Measurements from ENCODE around the gene CEMIP. TPM values are rescaled to one million over a fixed set of nuclear protein-coding genes. Genes with fewer than 3 reads are reported as not detected.

CEMIP gene
- total and polyA plus RNA-seq, 2 of the 13 experiments (the other 11 are each of a cell fraction or from before 2014, with no cell fraction given), result 4.3 to 28.5 TPM

GRCh38 chr15:81000624-81001151, 221.5 kb downstream of the CEMIP start, which contains the start of gene TLNRD1 (continued):
- TF ChIP-seq, protein P1, sequence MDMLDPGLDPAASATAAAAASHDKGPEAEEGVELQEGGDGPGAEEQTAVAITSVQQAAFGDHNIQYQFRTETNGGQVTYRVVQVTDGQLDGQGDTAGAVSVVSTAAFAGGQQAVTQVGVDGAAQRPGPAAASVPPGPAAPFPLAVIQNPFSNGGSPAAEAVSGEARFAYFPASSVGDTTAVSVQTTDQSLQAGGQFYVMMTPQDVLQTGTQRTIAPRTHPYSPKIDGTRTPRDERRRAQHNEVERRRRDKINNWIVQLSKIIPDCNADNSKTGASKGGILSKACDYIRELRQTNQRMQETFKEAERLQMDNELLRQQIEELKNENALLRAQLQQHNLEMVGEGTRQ (IDR thresholded peaks at IDR 0.05; ENCODE audit: low read depth, low read length), result no peak
- TF ChIP-seq, protein P1 (CRISPR knock-in tag; IDR thresholded peaks at IDR 0.05; ENCODE audit: borderline replicate concordance), result no peak
- TF ChIP-seq YEATS2 (CRISPR knock-in tag; IDR thresholded peaks at IDR 0.05; ENCODE audit: borderline replicate concordance) (peak; percentile 49; the same call in 1 of the 2 replicates), ZFP37 (CRISPR knock-in tag; IDR thresholded peaks at IDR 0.05; ENCODE audit: borderline replicate concordance) (no peak), HNRNPLL (IDR thresholded peaks at IDR 0.05; ENCODE audit: low read depth, low read length, poor library complexity, severe bottlenecking) (peak; percentile 95), ADNP (CRISPR knock-in tag; IDR thresholded peaks at IDR 0.05) (no peak), PCBP2 (optimal IDR thresholded peaks at IDR 0.05; ENCODE audit: low read depth, low read length, poor library complexity, severe bottlenecking) (no peak), THAP9 (CRISPR knock-in tag; IDR thresholded peaks at IDR 0.05; ENCODE audit: borderline replicate concordance) (0 out of 2 replicates have a peak, but pooled peaks have one; percentile 28), ZNF160 (CRISPR knock-in tag; IDR thresholded peaks at IDR 0.05) (0 out of 2 replicates have a peak, but pooled peaks have one; percentile 25), FIP1L1 (IDR thresholded peaks at IDR 0.05; ENCODE audit: borderline replicate concordance, insufficient read depth, low read depth, low read length) (no peak), NFRKB (IDR thresholded peaks at IDR 0.05) (no peak), XRCC5 (optimal IDR thresholded peaks at IDR 0.05; ENCODE audit: low read length) (peak; percentile 58), KDM5A (IDR thresholded peaks at IDR 0.05; ENCODE audit: borderline replicate concordance, low read length) (no peak), SIN3B (IDR thresholded peaks at IDR 0.05; ENCODE audit: low read length) (no peak)
- TF ChIP-seq, protein P2, sequence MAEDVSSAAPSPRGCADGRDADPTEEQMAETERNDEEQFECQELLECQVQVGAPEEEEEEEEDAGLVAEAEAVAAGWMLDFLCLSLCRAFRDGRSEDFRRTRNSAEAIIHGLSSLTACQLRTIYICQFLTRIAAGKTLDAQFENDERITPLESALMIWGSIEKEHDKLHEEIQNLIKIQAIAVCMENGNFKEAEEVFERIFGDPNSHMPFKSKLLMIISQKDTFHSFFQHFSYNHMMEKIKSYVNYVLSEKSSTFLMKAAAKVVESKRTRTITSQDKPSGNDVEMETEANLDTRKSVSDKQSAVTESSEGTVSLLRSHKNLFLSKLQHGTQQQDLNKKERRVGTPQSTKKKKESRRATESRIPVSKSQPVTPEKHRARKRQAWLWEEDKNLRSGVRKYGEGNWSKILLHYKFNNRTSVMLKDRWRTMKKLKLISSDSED (CRISPR knock-in tag; IDR thresholded peaks at IDR 0.05), result no peak
- TF ChIP-seq, protein P3, sequence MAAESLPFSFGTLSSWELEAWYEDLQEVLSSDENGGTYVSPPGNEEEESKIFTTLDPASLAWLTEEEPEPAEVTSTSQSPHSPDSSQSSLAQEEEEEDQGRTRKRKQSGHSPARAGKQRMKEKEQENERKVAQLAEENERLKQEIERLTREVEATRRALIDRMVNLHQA (CRISPR knock-in tag; IDR thresholded peaks at IDR 0.05), result no peak; the same call in 1 of the 2 replicates
- TF ChIP-seq, protein P4, sequence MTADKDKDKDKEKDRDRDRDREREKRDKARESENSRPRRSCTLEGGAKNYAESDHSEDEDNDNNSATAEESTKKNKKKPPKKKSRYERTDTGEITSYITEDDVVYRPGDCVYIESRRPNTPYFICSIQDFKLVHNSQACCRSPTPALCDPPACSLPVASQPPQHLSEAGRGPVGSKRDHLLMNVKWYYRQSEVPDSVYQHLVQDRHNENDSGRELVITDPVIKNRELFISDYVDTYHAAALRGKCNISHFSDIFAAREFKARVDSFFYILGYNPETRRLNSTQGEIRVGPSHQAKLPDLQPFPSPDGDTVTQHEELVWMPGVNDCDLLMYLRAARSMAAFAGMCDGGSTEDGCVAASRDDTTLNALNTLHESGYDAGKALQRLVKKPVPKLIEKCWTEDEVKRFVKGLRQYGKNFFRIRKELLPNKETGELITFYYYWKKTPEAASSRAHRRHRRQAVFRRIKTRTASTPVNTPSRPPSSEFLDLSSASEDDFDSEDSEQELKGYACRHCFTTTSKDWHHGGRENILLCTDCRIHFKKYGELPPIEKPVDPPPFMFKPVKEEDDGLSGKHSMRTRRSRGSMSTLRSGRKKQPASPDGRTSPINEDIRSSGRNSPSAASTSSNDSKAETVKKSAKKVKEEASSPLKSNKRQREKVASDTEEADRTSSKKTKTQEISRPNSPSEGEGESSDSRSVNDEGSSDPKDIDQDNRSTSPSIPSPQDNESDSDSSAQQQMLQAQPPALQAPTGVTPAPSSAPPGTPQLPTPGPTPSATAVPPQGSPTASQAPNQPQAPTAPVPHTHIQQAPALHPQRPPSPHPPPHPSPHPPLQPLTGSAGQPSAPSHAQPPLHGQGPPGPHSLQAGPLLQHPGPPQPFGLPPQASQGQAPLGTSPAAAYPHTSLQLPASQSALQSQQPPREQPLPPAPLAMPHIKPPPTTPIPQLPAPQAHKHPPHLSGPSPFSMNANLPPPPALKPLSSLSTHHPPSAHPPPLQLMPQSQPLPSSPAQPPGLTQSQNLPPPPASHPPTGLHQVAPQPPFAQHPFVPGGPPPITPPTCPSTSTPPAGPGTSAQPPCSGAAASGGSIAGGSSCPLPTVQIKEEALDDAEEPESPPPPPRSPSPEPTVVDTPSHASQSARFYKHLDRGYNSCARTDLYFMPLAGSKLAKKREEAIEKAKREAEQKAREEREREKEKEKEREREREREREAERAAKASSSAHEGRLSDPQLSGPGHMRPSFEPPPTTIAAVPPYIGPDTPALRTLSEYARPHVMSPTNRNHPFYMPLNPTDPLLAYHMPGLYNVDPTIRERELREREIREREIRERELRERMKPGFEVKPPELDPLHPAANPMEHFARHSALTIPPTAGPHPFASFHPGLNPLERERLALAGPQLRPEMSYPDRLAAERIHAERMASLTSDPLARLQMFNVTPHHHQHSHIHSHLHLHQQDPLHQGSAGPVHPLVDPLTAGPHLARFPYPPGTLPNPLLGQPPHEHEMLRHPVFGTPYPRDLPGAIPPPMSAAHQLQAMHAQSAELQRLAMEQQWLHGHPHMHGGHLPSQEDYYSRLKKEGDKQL (CRISPR knock-in tag; IDR thresholded peaks at IDR 0.05; ENCODE audit: low read depth), result 0 out of 2 replicates have a peak, but pooled peaks have one; percentile 21
